Measurements from ENCODE around the gene PIK3C2G. TPM values are rescaled to one million over a fixed set of nuclear protein-coding genes. Genes with fewer than 3 reads are reported as not detected.

PIK3C2G gene
- total and polyA plus RNA-seq, 4 donors, result 4.9 to 40.1 (median 19.4) TPM

- Histone ChIP-seq H3K9me3 (ENCODE audit: control insufficient read depth in 4 of 4, low read length in 3 of 4) (no peaks in the 10 kb centered on the region), H3K36me3 (ENCODE audit: control insufficient read depth in 4 of 4, insufficient read depth in 3 of 4, low read depth in 1 of 4, low read length in 3 of 4) (peaks cover 0 to 4% (median 0%) of the 10 kb centered on the region in 4 donors), H3K27me3 (ENCODE audit: control insufficient read depth in 4 of 4, insufficient read depth in 4 of 4, low read length in 3 of 4) (no peaks in the 10 kb centered on the region), H3K9ac (ENCODE audit: low read depth in 1 of 2, low read length in 2 of 2) (no peak overlapping the region), H3K4me1 (ENCODE audit: control insufficient read depth in 4 of 4, insufficient read depth in 4 of 4, low read length in 3 of 4) (no peaks in the 10 kb centered on the region), H3K27ac (ENCODE audit: low read depth in 1 of 2, low read length in 2 of 2) (no peak overlapping the region), H3K4me3 (ENCODE audit: low read depth in 1 of 3, low read length in 3 of 3) (no peak overlapping the region)
- no peak for TF ChIP-seq RXRA (IDR thresholded peaks at IDR 0.05)
- no peak for TF ChIP-seq JUND (IDR thresholded peaks at IDR 0.05)
- TF ChIP-seq FOXA1 (IDR thresholded peaks at IDR 0.05), result no peak
- TF ChIP-seq HNF4G (IDR thresholded peaks at IDR 0.05), result no peak
- no peak for TF ChIP-seq EGR1 (IDR thresholded peaks at IDR 0.05; ENCODE audit: low read depth in 2 of 2)
- TF ChIP-seq REST (IDR thresholded peaks at IDR 0.05), result no peak
- no peak for TF ChIP-seq FOXA2 (IDR thresholded peaks at IDR 0.05)
- TF ChIP-seq CTCF (IDR thresholded peaks at IDR 0.05; ENCODE audit: low read depth, low read length, missing input control), result no peak
- TF ChIP-seq SP1 (IDR thresholded peaks at IDR 0.05), result no peak
- no peak for TF ChIP-seq HNF4A (conservative IDR thresholded peaks at IDR 0.05)
- no peak for TF ChIP-seq MAX (IDR thresholded peaks at IDR 0.05)
- TF ChIP-seq GABPA (IDR thresholded peaks at IDR 0.05 in 1 of 2, conservative IDR thresholded peaks at IDR 0.05 in 1 of 2), result no peak
- no peak for TF ChIP-seq NR2F2 (IDR thresholded peaks at IDR 0.05)
- TF ChIP-seq ZBTB33 (IDR thresholded peaks at IDR 0.05), result no peak
- no peak for TF ChIP-seq RAD21 (IDR thresholded peaks at IDR 0.05)
- no peak for TF ChIP-seq ATF3 (IDR thresholded peaks at IDR 0.05)
- no peak for TF ChIP-seq TAF1 (conservative IDR thresholded peaks at IDR 0.05)
- TF ChIP-seq YY1 (IDR thresholded peaks at IDR 0.05), result no peak
- DNase-seq (ENCODE audit: low spot score), result no peak
- WGBS, result 51% methylated on average over 1 of the region's 1 CpG
Measured at GRCh38 chr12:18653465-18653864, 392.1 kb downstream of the PIK3C2G start.
